Astrocyte (in vitro differentiated cells and primary cell): ENCODE results near the gene ZBTB38. TPM values are rescaled to one million over a fixed set of nuclear protein-coding genes. Genes with fewer than 3 reads are reported as not detected.

Experiments used
- DNase-seq: peaks from one replicate; pipeline ENCODE4 v3.0.0-alpha.2; 2010; ENCODE audit warnings: low read depth
- FAIRE-seq: peaks from 2 replicates; lab custom pipeline; 2011; peaks lifted over from hg19 to GRCh38; lab: Jason Lieb, UNC
- H2AFZ ChIP-seq: 2 replicates; pipeline ENCODE4 v1.6.0; 2012; ENCODE audit warnings: low read depth, low read length, inconsistent platforms
- H3K27ac ChIP-seq: 2 replicates; pipeline ENCODE4 v1.5.1; 2011; ENCODE audit warnings: low read depth, low read length, inconsistent platforms
- H3K27me3 ChIP-seq: 2 replicates; pipeline ENCODE4 v1.6.0; 2011; ENCODE audit warnings: low read length, inconsistent platforms; ENCODE audit not compliant: insufficient read depth
- H3K36me3 ChIP-seq: 2 replicates; pipeline ENCODE4 v1.5.1; 2011; ENCODE audit warnings: low read length, inconsistent platforms; ENCODE audit not compliant: insufficient read depth
- H3K4me1 ChIP-seq: 2 replicates; pipeline ENCODE4 v1.5.1; 2011; ENCODE audit warnings: low read length, inconsistent platforms; ENCODE audit not compliant: insufficient read depth
- H3K4me2 ChIP-seq: 2 replicates; pipeline ENCODE4 v1.6.0; 2012; ENCODE audit warnings: low read length, inconsistent platforms
- H3K4me3 ChIP-seq: 2 replicates; pipeline ENCODE4 v1.5.1; 2011; ENCODE audit warnings: low read depth, mild to moderate bottlenecking, low read length, inconsistent platforms; ENCODE audit not compliant: insufficient read depth
- H3K79me2 ChIP-seq: 2 replicates; pipeline ENCODE4 v1.6.0; 2012; ENCODE audit warnings: mild to moderate bottlenecking, low read length, inconsistent platforms; ENCODE audit not compliant: insufficient read depth
- H3K9ac ChIP-seq: 2 replicates; pipeline ENCODE4 v1.6.0; 2012; ENCODE audit warnings: mild to moderate bottlenecking, low read length, inconsistent platforms
- H3K9me3 ChIP-seq: 2 replicates; pipeline ENCODE4 v1.5.1; 2012; ENCODE audit warnings: low read depth, mild to moderate bottlenecking, low read length, inconsistent platforms; ENCODE audit not compliant: insufficient read depth
- H4K20me1 ChIP-seq: 2 replicates; pipeline ENCODE4 v1.6.0; 2012; ENCODE audit warnings: low read length, inconsistent platforms; ENCODE audit not compliant: insufficient read depth
- H3K27ac Mint-ChIP-seq: one replicate; pipeline ENCODE4 v1.8.0; 2021; ENCODE audit warnings: mild to moderate bottlenecking, mixed read lengths; ENCODE audit not compliant: unreplicated experiment
- H3K27me3 Mint-ChIP-seq: one replicate; pipeline ENCODE4 v1.8.0; 2021; ENCODE audit warnings: low read depth, mixed read lengths; ENCODE audit not compliant: unreplicated experiment
- H3K36me3 Mint-ChIP-seq: one replicate; pipeline ENCODE4 v1.8.0; 2021; ENCODE audit warnings: low read depth, mixed read lengths; ENCODE audit not compliant: unreplicated experiment
- H3K4me1 Mint-ChIP-seq: one replicate; pipeline ENCODE4 v1.8.0; 2021; ENCODE audit warnings: low read depth, mixed read lengths; ENCODE audit not compliant: unreplicated experiment
- H3K4me3 Mint-ChIP-seq: one replicate; pipeline ENCODE4 v1.8.0; 2021; ENCODE audit warnings: mild to moderate bottlenecking, moderate library complexity, mixed read lengths; ENCODE audit not compliant: unreplicated experiment
- H3K9me3 Mint-ChIP-seq: one replicate; pipeline ENCODE4 v1.8.0; 2021; ENCODE audit warnings: mild to moderate bottlenecking, mixed read lengths; ENCODE audit not compliant: unreplicated experiment
- CTCF ChIP-seq: IDR thresholded peaks from 2 replicates; pipeline ENCODE4 v1.5.1; 2011; ENCODE audit warnings: low read depth, mild to moderate bottlenecking, inconsistent platforms, low read length, moderate library complexity; ENCODE audit not compliant: insufficient read depth
- EZH2 ChIP-seq: IDR thresholded peaks from 2 replicates; pipeline ENCODE4 v1.6.1; 2012; ENCODE audit warnings: mild to moderate bottlenecking, low read length, inconsistent platforms; ENCODE audit not compliant: insufficient read depth
- total RNA-seq: library from RNA; stranded (reverse); gene quantifications from 2 replicates; pipeline ENCODE4 v1.2.1, GENCODE V29; 2021

ZBTB38 gene
- total RNA-seq, 1 donor from 2014 or later = 57.6 TPM

GRCh38 chr3:141410846-141411245, 42.5 kb downstream of the ZBTB38 start:
- TF ChIP-seq CTCF (no peak), EZH2 (no peak)
- Histone ChIP-seq H4K20me1 (no peaks in the 10 kb centered on the region), H3K4me1 (peaks cover 76% of the 10 kb centered on the region), H3K4me3 (no peak overlapping the region), H3K79me2 (peaks cover 56% of the 10 kb centered on the region), H3K9ac (peak overlapping the region; percentile 81), H3K36me3 (peaks cover 45% of the 10 kb centered on the region), H3K27me3 (no peaks in the 10 kb centered on the region), H3K4me2 (peak overlapping the region; percentile 72), H3K27ac (peak overlapping the region; percentile 89), H2AFZ (no peak overlapping the region), H3K9me3 (no peaks in the 10 kb centered on the region)
- Mint-ChIP-seq H3K4me3 (no peak overlapping the region), H3K27me3 (no peaks in the 10 kb centered on the region), H3K4me1 (peaks cover 45% of the 10 kb centered on the region), H3K27ac (no peak overlapping the region), H3K9me3 (no peaks in the 10 kb centered on the region), H3K36me3 (peaks cover 25% of the 10 kb centered on the region)
- no peak for FAIRE-seq
- DNase-seq = no peak

GRCh38 chr3:141411251-141411771, 43.0 kb downstream of the ZBTB38 start:
- Histone ChIP-seq H3K4me3 (no peak overlapping the region), H3K4me1 (peaks cover 72% of the 10 kb centered on the region), H2AFZ (no peak overlapping the region), H3K9ac (peak overlapping the region; percentile 81), H3K4me2 (peak overlapping the region; percentile 72), H3K27me3 (no peaks in the 10 kb centered on the region), H3K79me2 (peaks cover 55% of the 10 kb centered on the region), H4K20me1 (no peaks in the 10 kb centered on the region), H3K27ac (peak overlapping the region; percentile 89), H3K9me3 (no peaks in the 10 kb centered on the region), H3K36me3 (peaks cover 42% of the 10 kb centered on the region)
- Mint-ChIP-seq H3K9me3 (no peaks in the 10 kb centered on the region), H3K4me3 (peak overlapping the region; percentile 3), H3K36me3 (peaks cover 27% of the 10 kb centered on the region), H3K27ac (no peak overlapping the region), H3K27me3 (no peaks in the 10 kb centered on the region), H3K4me1 (peaks cover 40% of the 10 kb centered on the region)
- FAIRE-seq = no peak
- DNase-seq = peak; percentile 47
- TF ChIP-seq EZH2 = no peak
- no peak for TF ChIP-seq CTCF
